WTC11 (cell line): ENCODE results near the gene CBX5. TPM values are rescaled to one million over a fixed set of nuclear protein-coding genes. Genes with fewer than 3 reads are reported as not detected.

ENCODE experiments used
- ATAC-seq: fragments of 200-7000 bp; cut with Tn5 transposase; 2 replicates; pipeline ENCODE4 v1.10.0; 2021; ENCODE audit warnings: mild to moderate bottlenecking, moderate library complexity
- CTCF ChIA-PET: fragments of 300-600 bp; sonication (Branson Sonifier 250); formaldehyde crosslinking; loops from one replicate; lab custom pipeline; 2021; ENCODE audit warnings: antibody characterized with exemption; lab: Charles Lee
- POLR2A ChIA-PET: fragments of 350-600 bp; sonication (Branson Sonifier 250); formaldehyde crosslinking; loops from one replicate; lab custom pipeline; 2021; ENCODE audit warnings: antibody characterized with exemption; lab: Charles Lee
- DNase-seq: peaks from one replicate; pipeline ENCODE4 v3.0.0; 2021; ENCODE audit warnings: low spot score
- H3K27ac Mint-ChIP-seq: 2 replicates; pipeline ENCODE4 v1.8.0; 2021; ENCODE audit warnings: mixed read lengths
- H3K27me3 Mint-ChIP-seq: 2 replicates; pipeline ENCODE4 v1.8.0; 2021; ENCODE audit warnings: low read depth, mild to moderate bottlenecking, moderate library complexity, mixed read lengths
- H3K36me3 Mint-ChIP-seq: 2 replicates; pipeline ENCODE4 v1.8.0; 2021; ENCODE audit warnings: mixed read lengths
- H3K4me1 Mint-ChIP-seq: 2 replicates; pipeline ENCODE4 v1.8.0; 2022; ENCODE audit warnings: mixed read lengths
- H3K4me3 Mint-ChIP-seq: 2 replicates; pipeline ENCODE4 v1.8.0; 2021; ENCODE audit warnings: mild to moderate bottlenecking, moderate library complexity, mixed read lengths
- H3K9me3 Mint-ChIP-seq: 2 replicates; pipeline ENCODE4 v1.8.0; 2021; ENCODE audit warnings: mixed read lengths
- EMX1 ChIP-seq: fragments of 250-450 bp; sonication (Bioruptor Pico); IDR thresholded peaks from 2 replicates; pipeline ENCODE4 v1.8.0; 2021; ENCODE audit warnings: mild to moderate bottlenecking
- GTF2I ChIP-seq: fragments of 250-450 bp; sonication (Bioruptor Pico); conservative IDR thresholded peaks from 2 replicates; pipeline ENCODE4 v1.4.0; 2021; ENCODE audit warnings: mild to moderate bottlenecking
- JAZF1 ChIP-seq: fragments of 250-450 bp; sonication (Bioruptor Pico); IDR thresholded peaks from 2 replicates; pipeline ENCODE4 v1.9.0; 2021; ENCODE audit warnings: moderate library complexity, mild to moderate bottlenecking, inconsistent platforms
- JUN ChIP-seq: sonication (generic); formaldehyde crosslinking; IDR thresholded peaks from 2 replicates; pipeline ENCODE4 v1.8.0; 2023; ENCODE audit warnings: mild to moderate bottlenecking, missing genetic modification reagents
- NR3C1 ChIP-seq: sonication (generic); formaldehyde crosslinking; conservative IDR thresholded peaks from 2 replicates; pipeline ENCODE4 v1.8.1; 2023; ENCODE audit warnings: low read depth, mild to moderate bottlenecking, missing genetic modification reagents
- RELA ChIP-seq: sonication (generic); formaldehyde crosslinking; IDR thresholded peaks from 2 replicates; pipeline ENCODE4 v1.8.1; 2022; ENCODE audit warnings: missing genetic modification reagents, mild to moderate bottlenecking, borderline replicate concordance
- RORB ChIP-seq: fragments of 250-450 bp; sonication (Bioruptor Pico); IDR thresholded peaks from 2 replicates; pipeline ENCODE4 v1.9.0; 2021; ENCODE audit warnings: mild to moderate bottlenecking
- SMAD3 ChIP-seq: sonication (generic); formaldehyde crosslinking; IDR thresholded peaks from 2 replicates; pipeline ENCODE4 v1.8.0; 2022; ENCODE audit warnings: missing genetic modification reagents, mild to moderate bottlenecking, borderline replicate concordance
- TEAD4 ChIP-seq: sonication (generic); formaldehyde crosslinking; IDR thresholded peaks from 2 replicates; pipeline ENCODE4 v1.8.0; 2022; ENCODE audit warnings: mild to moderate bottlenecking, missing genetic modification reagents
- ZNF219 ChIP-seq: sonication (generic); formaldehyde crosslinking; IDR thresholded peaks from 2 replicates; pipeline ENCODE4 v1.8.0; 2023; ENCODE audit warnings: missing genetic modification reagents, mild to moderate bottlenecking, borderline replicate concordance
- ZNF317 ChIP-seq: sonication (generic); formaldehyde crosslinking; IDR thresholded peaks from 2 replicates; pipeline ENCODE4 v1.8.1; 2023; ENCODE audit warnings: low read depth, mild to moderate bottlenecking, moderate library complexity, missing genetic modification reagents, borderline replicate concordance
- ZNF396 ChIP-seq: fragments of 250-450 bp; sonication (Bioruptor Pico); IDR thresholded peaks from 2 replicates; pipeline ENCODE4 v1.8.0; 2021; ENCODE audit warnings: mild to moderate bottlenecking, moderate library complexity, borderline replicate concordance
- total RNA-seq: library from RNA; stranded (reverse); gene quantifications from 3 replicates; pipeline ENCODE4 v1.2.3, GENCODE V29; 2021
- TF ChIP-seq, protein P1 (sequence below): fragments of 250-450 bp; sonication (Bioruptor Pico); conservative IDR thresholded peaks from 2 replicates; pipeline ENCODE4 v1.9.0; 2021; ENCODE audit warnings: mild to moderate bottlenecking
- TF ChIP-seq, protein P2 (sequence below): sonication (generic); formaldehyde crosslinking; conservative IDR thresholded peaks from 2 replicates; pipeline ENCODE4 v1.8.1; 2023; ENCODE audit warnings: mild to moderate bottlenecking, low read depth, missing genetic modification reagents, moderate library complexity
- TF ChIP-seq, protein P3 (sequence below): sonication (generic); formaldehyde crosslinking; IDR thresholded peaks from 2 replicates; pipeline ENCODE4 v1.8.0; 2023; ENCODE audit warnings: missing genetic modification reagents
- TF ChIP-seq, protein P4 (sequence below): fragments of 250-450 bp; sonication (Bioruptor Pico); IDR thresholded peaks from 2 replicates; pipeline ENCODE4 v1.9.0; 2021; ENCODE audit warnings: moderate library complexity, mild to moderate bottlenecking, inconsistent platforms, borderline replicate concordance
- TF ChIP-seq, protein P5 (sequence below): sonication (generic); formaldehyde crosslinking; IDR thresholded peaks from 2 replicates; pipeline ENCODE4 v1.8.0; 2023; ENCODE audit warnings: mild to moderate bottlenecking, missing genetic modification reagents
- TF ChIP-seq, protein P6 (sequence below): sonication (generic); formaldehyde crosslinking; IDR thresholded peaks from 2 replicates; pipeline ENCODE4 v1.8.1; 2023; ENCODE audit warnings: mild to moderate bottlenecking, missing genetic modification reagents

CBX5 gene
- total RNA-seq, 1 experiment from 2014 or later = 182 TPM

DNA sequence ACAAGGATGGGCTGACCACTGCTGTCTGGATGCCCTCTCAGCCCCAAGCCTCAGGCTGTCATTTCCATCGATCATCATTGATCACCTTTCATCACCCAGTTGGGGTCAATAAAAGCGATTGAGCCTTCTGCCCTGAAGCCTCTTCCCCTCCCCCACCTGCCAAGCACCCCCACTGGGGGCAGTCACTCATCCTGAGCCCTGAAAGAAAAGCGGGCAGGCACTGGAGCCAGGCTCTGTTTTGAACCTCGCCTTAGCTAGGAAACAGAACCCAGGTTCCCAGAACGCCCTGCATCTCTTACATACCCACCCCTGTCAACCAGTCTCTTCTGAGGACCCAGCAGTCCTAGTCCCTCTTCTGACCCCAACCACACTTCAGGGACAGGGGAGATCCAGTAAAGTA lies 96.9 kb downstream of the CBX5 start:
- Mint-ChIP-seq H3K9me3 (no peaks in the 10 kb centered on the region), H3K4me1 (peaks cover 9% of the 10 kb centered on the region), H3K27me3 (peaks cover 13% of the 10 kb centered on the region), H3K27ac (no peak overlapping the region), H3K4me3 (no peak overlapping the region), H3K36me3 (peaks cover 2% of the 10 kb centered on the region)
- ATAC-seq (no peak), DNase-seq (no peak)
- ChIA-PET POLR2A (no interaction called here), CTCF (interaction anchor here (0.6 kb wide), 1 partner anchor 151 kb away, joined by 3 read pairs; no protein-coding TSS in a partner anchor)
- TF ChIP-seq ZNF219 (no peak), GTF2I (CRISPR knock-in tag) (no peak), NR3C1 (CRISPR knock-in tag) (no peak), ZNF317 (CRISPR knock-in tag) (no peak), JUN (no peak)
- TF ChIP-seq, protein P1, sequence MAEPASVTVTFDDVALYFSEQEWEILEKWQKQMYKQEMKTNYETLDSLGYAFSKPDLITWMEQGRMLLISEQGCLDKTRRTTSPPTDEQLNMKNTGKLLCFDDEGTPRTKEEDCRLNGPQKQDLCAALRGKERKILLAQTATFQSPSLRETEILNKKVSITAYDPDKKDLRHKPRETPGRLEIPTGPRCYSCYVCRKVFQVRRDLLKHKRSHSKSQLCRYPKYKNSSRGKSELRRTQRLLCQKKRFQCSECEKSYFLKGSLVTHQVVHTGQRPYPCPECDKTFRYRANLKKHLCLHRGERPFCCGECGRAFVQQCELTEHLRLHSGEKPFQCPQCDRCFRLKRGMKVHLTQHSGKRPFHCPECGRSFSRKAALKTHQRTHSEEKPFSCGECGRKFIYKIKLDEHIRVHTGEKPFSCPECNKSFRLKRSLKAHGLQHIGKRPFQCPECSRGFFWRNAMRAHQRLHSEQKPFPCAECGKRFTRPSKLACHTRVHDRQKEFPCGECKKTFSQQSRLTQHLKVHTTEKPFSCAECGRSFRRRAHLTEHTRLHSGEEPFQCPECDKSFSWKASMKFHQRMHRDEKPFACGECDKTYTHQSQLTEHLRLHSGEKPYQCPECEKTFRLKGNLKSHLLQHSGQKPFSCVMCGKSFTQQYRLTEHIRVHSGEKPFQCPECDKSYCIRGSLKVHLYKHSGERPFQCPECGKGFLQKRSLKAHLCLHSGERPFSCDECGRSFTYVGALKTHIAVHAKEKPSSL (CRISPR knock-in tag) = no peak
- TF ChIP-seq, protein P2, sequence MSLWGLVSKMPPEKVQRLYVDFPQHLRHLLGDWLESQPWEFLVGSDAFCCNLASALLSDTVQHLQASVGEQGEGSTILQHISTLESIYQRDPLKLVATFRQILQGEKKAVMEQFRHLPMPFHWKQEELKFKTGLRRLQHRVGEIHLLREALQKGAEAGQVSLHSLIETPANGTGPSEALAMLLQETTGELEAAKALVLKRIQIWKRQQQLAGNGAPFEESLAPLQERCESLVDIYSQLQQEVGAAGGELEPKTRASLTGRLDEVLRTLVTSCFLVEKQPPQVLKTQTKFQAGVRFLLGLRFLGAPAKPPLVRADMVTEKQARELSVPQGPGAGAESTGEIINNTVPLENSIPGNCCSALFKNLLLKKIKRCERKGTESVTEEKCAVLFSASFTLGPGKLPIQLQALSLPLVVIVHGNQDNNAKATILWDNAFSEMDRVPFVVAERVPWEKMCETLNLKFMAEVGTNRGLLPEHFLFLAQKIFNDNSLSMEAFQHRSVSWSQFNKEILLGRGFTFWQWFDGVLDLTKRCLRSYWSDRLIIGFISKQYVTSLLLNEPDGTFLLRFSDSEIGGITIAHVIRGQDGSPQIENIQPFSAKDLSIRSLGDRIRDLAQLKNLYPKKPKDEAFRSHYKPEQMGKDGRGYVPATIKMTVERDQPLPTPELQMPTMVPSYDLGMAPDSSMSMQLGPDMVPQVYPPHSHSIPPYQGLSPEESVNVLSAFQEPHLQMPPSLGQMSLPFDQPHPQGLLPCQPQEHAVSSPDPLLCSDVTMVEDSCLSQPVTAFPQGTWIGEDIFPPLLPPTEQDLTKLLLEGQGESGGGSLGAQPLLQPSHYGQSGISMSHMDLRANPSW (CRISPR knock-in tag) = no peak

DNA sequence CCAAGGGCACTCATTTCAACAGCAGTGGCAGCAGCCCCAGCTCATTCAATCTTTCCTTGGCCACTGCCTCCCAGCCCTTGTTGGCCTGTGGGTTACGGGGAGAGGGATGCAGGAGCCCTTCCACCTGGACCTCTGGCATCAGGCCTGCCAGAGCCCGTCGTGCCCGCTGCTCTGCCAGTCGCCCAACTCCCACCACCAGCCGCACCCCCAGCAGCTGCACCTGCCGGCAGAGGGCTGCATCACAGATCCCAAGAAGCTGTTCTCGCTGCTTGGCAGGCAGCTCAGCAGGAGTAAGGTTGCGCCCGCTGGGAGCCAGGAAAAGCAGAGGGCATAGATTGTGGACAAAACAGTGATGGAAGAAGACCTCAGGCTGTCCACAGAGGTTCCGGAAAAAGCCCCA lies 97.8 kb downstream of the CBX5 start:
- POLR2A ChIA-PET = no interaction called here
- Mint-ChIP-seq H3K4me1 (peaks cover 4% of the 10 kb centered on the region), H3K4me3 (no peak overlapping the region)
- TF ChIP-seq, protein P3, sequence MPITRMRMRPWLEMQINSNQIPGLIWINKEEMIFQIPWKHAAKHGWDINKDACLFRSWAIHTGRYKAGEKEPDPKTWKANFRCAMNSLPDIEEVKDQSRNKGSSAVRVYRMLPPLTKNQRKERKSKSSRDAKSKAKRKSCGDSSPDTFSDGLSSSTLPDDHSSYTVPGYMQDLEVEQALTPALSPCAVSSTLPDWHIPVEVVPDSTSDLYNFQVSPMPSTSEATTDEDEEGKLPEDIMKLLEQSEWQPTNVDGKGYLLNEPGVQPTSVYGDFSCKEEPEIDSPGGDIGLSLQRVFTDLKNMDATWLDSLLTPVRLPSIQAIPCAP = no peak
- TF ChIP-seq EMX1 (CRISPR knock-in tag) (no peak), JAZF1 (CRISPR knock-in tag) (no peak), RORB (CRISPR knock-in tag) (no peak), ZNF396 (CRISPR knock-in tag) (no peak), TEAD4 (CRISPR knock-in tag) (no peak), SMAD3 (CRISPR knock-in tag) (no peak), RELA (CRISPR knock-in tag) (no peak)
- TF ChIP-seq, protein P4, sequence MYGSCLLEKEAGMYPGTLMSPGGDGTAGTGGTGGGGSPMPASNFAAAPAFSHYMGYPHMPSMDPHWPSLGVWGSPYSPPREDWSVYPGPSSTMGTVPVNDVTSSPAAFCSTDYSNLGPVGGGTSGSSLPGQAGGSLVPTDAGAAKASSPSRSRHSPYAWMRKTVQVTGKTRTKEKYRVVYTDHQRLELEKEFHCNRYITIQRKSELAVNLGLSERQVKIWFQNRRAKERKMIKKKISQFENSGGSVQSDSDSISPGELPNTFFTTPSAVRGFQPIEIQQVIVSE (CRISPR knock-in tag) = no peak
- TF ChIP-seq, protein P2 (CRISPR knock-in tag) = no peak
- TF ChIP-seq, protein P5, sequence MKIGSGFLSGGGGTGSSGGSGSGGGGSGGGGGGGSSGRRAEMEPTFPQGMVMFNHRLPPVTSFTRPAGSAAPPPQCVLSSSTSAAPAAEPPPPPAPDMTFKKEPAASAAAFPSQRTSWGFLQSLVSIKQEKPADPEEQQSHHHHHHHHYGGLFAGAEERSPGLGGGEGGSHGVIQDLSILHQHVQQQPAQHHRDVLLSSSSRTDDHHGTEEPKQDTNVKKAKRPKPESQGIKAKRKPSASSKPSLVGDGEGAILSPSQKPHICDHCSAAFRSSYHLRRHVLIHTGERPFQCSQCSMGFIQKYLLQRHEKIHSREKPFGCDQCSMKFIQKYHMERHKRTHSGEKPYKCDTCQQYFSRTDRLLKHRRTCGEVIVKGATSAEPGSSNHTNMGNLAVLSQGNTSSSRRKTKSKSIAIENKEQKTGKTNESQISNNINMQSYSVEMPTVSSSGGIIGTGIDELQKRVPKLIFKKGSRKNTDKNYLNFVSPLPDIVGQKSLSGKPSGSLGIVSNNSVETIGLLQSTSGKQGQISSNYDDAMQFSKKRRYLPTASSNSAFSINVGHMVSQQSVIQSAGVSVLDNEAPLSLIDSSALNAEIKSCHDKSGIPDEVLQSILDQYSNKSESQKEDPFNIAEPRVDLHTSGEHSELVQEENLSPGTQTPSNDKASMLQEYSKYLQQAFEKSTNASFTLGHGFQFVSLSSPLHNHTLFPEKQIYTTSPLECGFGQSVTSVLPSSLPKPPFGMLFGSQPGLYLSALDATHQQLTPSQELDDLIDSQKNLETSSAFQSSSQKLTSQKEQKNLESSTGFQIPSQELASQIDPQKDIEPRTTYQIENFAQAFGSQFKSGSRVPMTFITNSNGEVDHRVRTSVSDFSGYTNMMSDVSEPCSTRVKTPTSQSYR (CRISPR knock-in tag) = no peak
- TF ChIP-seq, protein P6, sequence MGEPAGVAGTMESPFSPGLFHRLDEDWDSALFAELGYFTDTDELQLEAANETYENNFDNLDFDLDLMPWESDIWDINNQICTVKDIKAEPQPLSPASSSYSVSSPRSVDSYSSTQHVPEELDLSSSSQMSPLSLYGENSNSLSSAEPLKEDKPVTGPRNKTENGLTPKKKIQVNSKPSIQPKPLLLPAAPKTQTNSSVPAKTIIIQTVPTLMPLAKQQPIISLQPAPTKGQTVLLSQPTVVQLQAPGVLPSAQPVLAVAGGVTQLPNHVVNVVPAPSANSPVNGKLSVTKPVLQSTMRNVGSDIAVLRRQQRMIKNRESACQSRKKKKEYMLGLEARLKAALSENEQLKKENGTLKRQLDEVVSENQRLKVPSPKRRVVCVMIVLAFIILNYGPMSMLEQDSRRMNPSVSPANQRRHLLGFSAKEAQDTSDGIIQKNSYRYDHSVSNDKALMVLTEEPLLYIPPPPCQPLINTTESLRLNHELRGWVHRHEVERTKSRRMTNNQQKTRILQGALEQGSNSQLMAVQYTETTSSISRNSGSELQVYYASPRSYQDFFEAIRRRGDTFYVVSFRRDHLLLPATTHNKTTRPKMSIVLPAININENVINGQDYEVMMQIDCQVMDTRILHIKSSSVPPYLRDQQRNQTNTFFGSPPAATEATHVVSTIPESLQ = no peak

More for the DNA sequence above, 97.8 kb downstream of the CBX5 start:
- H3K36me3 Mint-ChIP-seq = peaks cover 2% of the 10 kb centered on the region
- CTCF ChIA-PET = no interaction called here
- no peaks in the 10 kb centered on the region for H3K9me3 Mint-ChIP-seq
- peaks cover 21% of the 10 kb centered on the region for H3K27me3 Mint-ChIP-seq
- H3K27ac Mint-ChIP-seq = no peak overlapping the region
- DNase-seq = no peak
- ATAC-seq = no peak
